Neural cell (in vitro differentiated cells): Measurements from ENCODE around the gene FASTK.

Experiments
- EZH2 ChIP-seq: fragments of 200-600, 300-800 bp; shearing (Covaris generic), sonication (generic); IDR thresholded peaks from 2 replicates; pipeline ENCODE4 v1.6.1; 2014; ENCODE audit warnings: antibody characterized with exemption, low read length, borderline replicate concordance, mild to moderate bottlenecking; ENCODE audit not compliant: insufficient read depth, poor library complexity, severe bottlenecking
- POLR2AphosphoS5 ChIP-seq: IDR thresholded peaks from 2 replicates; pipeline ENCODE4 v1.6.1; 2012
- RAD21 ChIP-seq: fragments of 450-650 bp; conservative IDR thresholded peaks from 2 replicates; pipeline ENCODE4 v1.6.1; 2014; ENCODE audit warnings: antibody characterized with exemption, mild to moderate bottlenecking, moderate library complexity
- TAF1 ChIP-seq: IDR thresholded peaks from 2 replicates; pipeline ENCODE4 v1.6.1; 2012; ENCODE audit warnings: low read depth
- TF ChIP-seq, protein P1 (sequence below): fragments of 450-650 bp; IDR thresholded peaks from 2 replicates; pipeline ENCODE4 v1.5.1; 2014; ENCODE audit warnings: antibody characterized with exemption, mild to moderate bottlenecking, moderate library complexity; ENCODE audit not compliant: poor library complexity, severe bottlenecking
- TF ChIP-seq, protein P2 (sequence below): IDR thresholded peaks from 2 replicates; pipeline ENCODE4 v1.6.1; 2012; ENCODE audit warnings: borderline replicate concordance

DNA sequence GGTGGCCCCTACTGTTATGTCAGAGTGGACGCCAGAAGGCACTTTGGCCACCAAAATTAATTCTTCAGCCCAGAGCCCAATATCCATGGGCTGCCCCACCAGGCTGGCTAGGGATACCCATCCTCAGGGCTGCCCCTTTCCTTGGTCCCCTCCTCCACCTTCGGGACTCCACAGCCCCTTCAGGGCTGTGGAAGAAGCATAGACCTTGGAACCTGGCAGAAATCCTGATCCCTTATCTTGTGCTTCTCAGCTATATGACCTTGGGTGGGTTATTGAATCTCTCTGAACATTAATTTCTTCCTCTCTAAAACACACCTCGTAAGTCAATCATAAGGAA is 3.2 kb upstream of the FASTK start:
- TF ChIP-seq, protein P1, sequence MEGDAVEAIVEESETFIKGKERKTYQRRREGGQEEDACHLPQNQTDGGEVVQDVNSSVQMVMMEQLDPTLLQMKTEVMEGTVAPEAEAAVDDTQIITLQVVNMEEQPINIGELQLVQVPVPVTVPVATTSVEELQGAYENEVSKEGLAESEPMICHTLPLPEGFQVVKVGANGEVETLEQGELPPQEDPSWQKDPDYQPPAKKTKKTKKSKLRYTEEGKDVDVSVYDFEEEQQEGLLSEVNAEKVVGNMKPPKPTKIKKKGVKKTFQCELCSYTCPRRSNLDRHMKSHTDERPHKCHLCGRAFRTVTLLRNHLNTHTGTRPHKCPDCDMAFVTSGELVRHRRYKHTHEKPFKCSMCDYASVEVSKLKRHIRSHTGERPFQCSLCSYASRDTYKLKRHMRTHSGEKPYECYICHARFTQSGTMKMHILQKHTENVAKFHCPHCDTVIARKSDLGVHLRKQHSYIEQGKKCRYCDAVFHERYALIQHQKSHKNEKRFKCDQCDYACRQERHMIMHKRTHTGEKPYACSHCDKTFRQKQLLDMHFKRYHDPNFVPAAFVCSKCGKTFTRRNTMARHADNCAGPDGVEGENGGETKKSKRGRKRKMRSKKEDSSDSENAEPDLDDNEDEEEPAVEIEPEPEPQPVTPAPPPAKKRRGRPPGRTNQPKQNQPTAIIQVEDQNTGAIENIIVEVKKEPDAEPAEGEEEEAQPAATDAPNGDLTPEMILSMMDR = no peak
- TF ChIP-seq TAF1 = no peak
- no peak for TF ChIP-seq POLR2AphosphoS5
- TF ChIP-seq, protein P2, sequence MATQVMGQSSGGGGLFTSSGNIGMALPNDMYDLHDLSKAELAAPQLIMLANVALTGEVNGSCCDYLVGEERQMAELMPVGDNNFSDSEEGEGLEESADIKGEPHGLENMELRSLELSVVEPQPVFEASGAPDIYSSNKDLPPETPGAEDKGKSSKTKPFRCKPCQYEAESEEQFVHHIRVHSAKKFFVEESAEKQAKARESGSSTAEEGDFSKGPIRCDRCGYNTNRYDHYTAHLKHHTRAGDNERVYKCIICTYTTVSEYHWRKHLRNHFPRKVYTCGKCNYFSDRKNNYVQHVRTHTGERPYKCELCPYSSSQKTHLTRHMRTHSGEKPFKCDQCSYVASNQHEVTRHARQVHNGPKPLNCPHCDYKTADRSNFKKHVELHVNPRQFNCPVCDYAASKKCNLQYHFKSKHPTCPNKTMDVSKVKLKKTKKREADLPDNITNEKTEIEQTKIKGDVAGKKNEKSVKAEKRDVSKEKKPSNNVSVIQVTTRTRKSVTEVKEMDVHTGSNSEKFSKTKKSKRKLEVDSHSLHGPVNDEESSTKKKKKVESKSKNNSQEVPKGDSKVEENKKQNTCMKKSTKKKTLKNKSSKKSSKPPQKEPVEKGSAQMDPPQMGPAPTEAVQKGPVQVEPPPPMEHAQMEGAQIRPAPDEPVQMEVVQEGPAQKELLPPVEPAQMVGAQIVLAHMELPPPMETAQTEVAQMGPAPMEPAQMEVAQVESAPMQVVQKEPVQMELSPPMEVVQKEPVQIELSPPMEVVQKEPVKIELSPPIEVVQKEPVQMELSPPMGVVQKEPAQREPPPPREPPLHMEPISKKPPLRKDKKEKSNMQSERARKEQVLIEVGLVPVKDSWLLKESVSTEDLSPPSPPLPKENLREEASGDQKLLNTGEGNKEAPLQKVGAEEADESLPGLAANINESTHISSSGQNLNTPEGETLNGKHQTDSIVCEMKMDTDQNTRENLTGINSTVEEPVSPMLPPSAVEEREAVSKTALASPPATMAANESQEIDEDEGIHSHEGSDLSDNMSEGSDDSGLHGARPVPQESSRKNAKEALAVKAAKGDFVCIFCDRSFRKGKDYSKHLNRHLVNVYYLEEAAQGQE = no peak
- no peak for TF ChIP-seq RAD21
- TF ChIP-seq EZH2 = no peak
